ENCODE results near the gene RAMACL. TPM values are rescaled to one million over a fixed set of nuclear protein-coding genes. Genes with fewer than 3 reads are reported as not detected.

Gene RAMACL
- total RNA-seq, 2 donors from 2014 or later = 0.21 to 0.73 TPM

GRCh38 chr6:166624275-166624674 lies 37.8 kb upstream of the RAMACL start:
- Mint-ChIP-seq H3K27me3 (peaks cover 31 to 35% of the 10 kb centered on the region in 2 donors), H3K36me3 (no peaks in the 10 kb centered on the region), H3K4me1 (ENCODE audit: low read depth in 2 of 2) (peaks cover 10 to 14% of the 10 kb centered on the region in 2 donors), H3K27ac (no peak overlapping the region), H3K9me3 (no peaks in the 10 kb centered on the region), H3K4me3 (no peak overlapping the region)
- ATAC-seq = no peak
- no peak for DNase-seq (ENCODE audit: low spot score)

- H3K9me3 Mint-ChIP-seq = no peaks in the 10 kb centered on the region
- no peak for ATAC-seq
- no peak for DNase-seq (ENCODE audit: low spot score)
- no peak overlapping the region for H3K4me3 Mint-ChIP-seq
- peaks cover 29 to 31% of the 10 kb centered on the region in 2 donors for H3K27me3 Mint-ChIP-seq
- H3K4me1 Mint-ChIP-seq (ENCODE audit: low read depth in 2 of 2) = peaks cover 6 to 10% of the 10 kb centered on the region in 2 donors
- H3K27ac Mint-ChIP-seq = no peak overlapping the region
- no peaks in the 10 kb centered on the region for H3K36me3 Mint-ChIP-seq
These were observed 36.8 kb upstream of the RAMACL start for GRCh38 chr6:166623318-166623717.

GRCh38 chr6:166621114-166621540 lies 34.6 kb upstream of the RAMACL start:
- no peak overlapping the region for H3K4me3 Mint-ChIP-seq
- H3K27ac Mint-ChIP-seq = no peak overlapping the region
- peaks cover 27 to 30% of the 10 kb centered on the region in 2 donors for H3K27me3 Mint-ChIP-seq
- no peak for DNase-seq (ENCODE audit: low spot score)
- no peaks in the 10 kb centered on the region for H3K36me3 Mint-ChIP-seq
- peaks cover 0 to 5% of the 10 kb centered on the region in 2 donors for H3K4me1 Mint-ChIP-seq (ENCODE audit: low read depth in 2 of 2)
- no peak for ATAC-seq
- H3K9me3 Mint-ChIP-seq = no peaks in the 10 kb centered on the region

GRCh38 chr6:166620478-166621113 lies 34.1 kb upstream of the RAMACL start:
- ATAC-seq = no peak
- Mint-ChIP-seq H3K9me3 (no peaks in the 10 kb centered on the region), H3K4me1 (ENCODE audit: low read depth in 2 of 2) (no peaks in the 10 kb centered on the region), H3K4me3 (no peak overlapping the region), H3K27me3 (peaks cover 22 to 24% of the 10 kb centered on the region in 2 donors), H3K36me3 (no peaks in the 10 kb centered on the region), H3K27ac (no peak overlapping the region)
- no peak for DNase-seq (ENCODE audit: low spot score)

- Mint-ChIP-seq H3K27ac (no peak overlapping the region), H3K9me3 (no peaks in the 10 kb centered on the region), H3K4me1 (ENCODE audit: low read depth in 2 of 2) (peaks cover 0 to 2% of the 10 kb centered on the region in 2 donors), H3K27me3 (peaks cover 15 to 20% of the 10 kb centered on the region in 2 donors), H3K4me3 (no peak overlapping the region), H3K36me3 (no peaks in the 10 kb centered on the region)
- DNase-seq (ENCODE audit: low spot score) = no peak
- no peak for ATAC-seq
These were observed 33.4 kb upstream of the RAMACL start for GRCh38 chr6:166619912-166620311.

- no peak overlapping the region for H3K27ac Mint-ChIP-seq
- peaks cover 0 to 2% of the 10 kb centered on the region in 2 donors for H3K4me1 Mint-ChIP-seq (ENCODE audit: low read depth in 2 of 2)
- H3K36me3 Mint-ChIP-seq = no peaks in the 10 kb centered on the region
- no peaks in the 10 kb centered on the region for H3K9me3 Mint-ChIP-seq
- peak in 1 of 2 donors; percentile 26 for ATAC-seq
- no peak overlapping the region for H3K4me3 Mint-ChIP-seq
- peaks cover 15 to 19% of the 10 kb centered on the region in 2 donors for H3K27me3 Mint-ChIP-seq
- no peak for DNase-seq (ENCODE audit: low spot score)
These were observed 32.6 kb upstream of the RAMACL start for GRCh38 chr6:166618866-166619761.

GRCh38 chr6:166618251-166618650 lies 31.8 kb upstream of the RAMACL start:
- Mint-ChIP-seq H3K9me3 (no peaks in the 10 kb centered on the region), H3K36me3 (no peaks in the 10 kb centered on the region), H3K27me3 (peaks cover 13 to 19% of the 10 kb centered on the region in 2 donors), H3K4me1 (ENCODE audit: low read depth in 2 of 2) (peaks cover 0 to 2% of the 10 kb centered on the region in 2 donors), H3K27ac (no peak overlapping the region), H3K4me3 (no peak overlapping the region)
- ATAC-seq (peak in 1 of 2 donors; percentile 21), DNase-seq (ENCODE audit: low spot score) (no peak)

GRCh38 chr6:166617359-166617758 lies 30.9 kb upstream of the RAMACL start:
- H3K4me3 Mint-ChIP-seq = no peak overlapping the region
- H3K4me1 Mint-ChIP-seq (ENCODE audit: low read depth in 2 of 2) = peaks cover 0 to 2% of the 10 kb centered on the region in 2 donors
- peaks cover 8 to 19% of the 10 kb centered on the region in 2 donors for H3K27me3 Mint-ChIP-seq
- H3K36me3 Mint-ChIP-seq = no peaks in the 10 kb centered on the region
- no peaks in the 10 kb centered on the region for H3K9me3 Mint-ChIP-seq
- ATAC-seq (no peak), DNase-seq (ENCODE audit: low spot score) (no peak)
- no peak overlapping the region for H3K27ac Mint-ChIP-seq

GRCh38 chr6:166616261-166617238 lies 30.1 kb upstream of the RAMACL start:
- H3K9me3 Mint-ChIP-seq = no peaks in the 10 kb centered on the region
- H3K4me3 Mint-ChIP-seq = no peak overlapping the region
- no peak for DNase-seq (ENCODE audit: low spot score)
- ATAC-seq = no peak
- peaks cover 0 to 2% of the 10 kb centered on the region in 2 donors for H3K4me1 Mint-ChIP-seq (ENCODE audit: low read depth in 2 of 2)
- H3K27me3 Mint-ChIP-seq = peaks cover under 1 to 14% of the 10 kb centered on the region in 2 donors
- H3K36me3 Mint-ChIP-seq = no peaks in the 10 kb centered on the region
- no peak overlapping the region for H3K27ac Mint-ChIP-seq

GRCh38 chr6:166615059-166615770 lies 28.7 kb upstream of the RAMACL start:
- H3K36me3 Mint-ChIP-seq = no peaks in the 10 kb centered on the region
- no peak overlapping the region for H3K4me3 Mint-ChIP-seq
- H3K27ac Mint-ChIP-seq = peak overlapping the region in 1 of 2 donors; percentile 20
- peaks cover 0 to 2% of the 10 kb centered on the region in 2 donors for H3K4me1 Mint-ChIP-seq (ENCODE audit: low read depth in 2 of 2)
- DNase-seq (ENCODE audit: low spot score) = no peak
- no peak for ATAC-seq
- H3K27me3 Mint-ChIP-seq = peaks cover 0 to 9% of the 10 kb centered on the region in 2 donors
- H3K9me3 Mint-ChIP-seq = no peaks in the 10 kb centered on the region

GRCh38 chr6:166614589-166614988 lies 28.1 kb upstream of the RAMACL start:
- H3K36me3 Mint-ChIP-seq = no peaks in the 10 kb centered on the region
- no peaks in the 10 kb centered on the region for H3K9me3 Mint-ChIP-seq
- ATAC-seq = no peak
- no peak for DNase-seq (ENCODE audit: low spot score)
- peaks cover 0 to 9% of the 10 kb centered on the region in 2 donors for H3K27me3 Mint-ChIP-seq
- H3K4me3 Mint-ChIP-seq = no peak overlapping the region
- peak overlapping the region in 1 of 2 donors; percentile 20 for H3K27ac Mint-ChIP-seq
- H3K4me1 Mint-ChIP-seq (ENCODE audit: low read depth in 2 of 2) = peaks cover 0 to 2% of the 10 kb centered on the region in 2 donors

- Mint-ChIP-seq H3K4me3 (no peak overlapping the region), H3K27me3 (peaks cover 0 to 9% of the 10 kb centered on the region in 2 donors), H3K4me1 (ENCODE audit: low read depth in 2 of 2) (peaks cover 0 to 2% of the 10 kb centered on the region in 2 donors), H3K36me3 (no peaks in the 10 kb centered on the region), H3K27ac (no peak overlapping the region), H3K9me3 (no peaks in the 10 kb centered on the region)
- DNase-seq (ENCODE audit: low spot score) = no peak
- peak in 1 of 2 donors; percentile 22 for ATAC-seq
These were observed 27.7 kb upstream of the RAMACL start for GRCh38 chr6:166614171-166614583.
